MM.1S (cell line): ENCODE data around the gene TMEM254.

Experiments used
- DNase-seq: peaks from one replicate; pipeline ENCODE4 v3.0.0-alpha.2; 2015
- H2AFZ ChIP-seq: fragments of 300-600 bp; sonication (generic); 2 replicates; pipeline ENCODE4 v1.6.0; 2016; ENCODE audit warnings: antibody characterized with exemption, low read length
- H3F3A ChIP-seq: fragments of 300-600 bp; sonication (generic); 2 replicates; pipeline ENCODE4 v1.6.1; 2016; ENCODE audit warnings: mild to moderate bottlenecking, antibody characterized with exemption, low read length, moderate library complexity, mixed read lengths; ENCODE audit not compliant: insufficient read depth
- H3K27ac ChIP-seq: fragments of 300-600 bp; sonication (generic); 2 replicates; pipeline ENCODE4 v1.5.1; 2016; ENCODE audit warnings: mild to moderate bottlenecking, low read length
- H3K27me3 ChIP-seq: fragments of 300-600 bp; sonication (generic); replicated peaks from 2 replicates; pipeline ENCODE4 v1.6.0; 2016; ENCODE audit warnings: low read length; ENCODE audit not compliant: insufficient read depth
- H3K36me3 ChIP-seq: fragments of 300-600 bp; sonication (generic); replicated peaks from 2 replicates; pipeline ENCODE4 v1.6.1; 2016; ENCODE audit warnings: mild to moderate bottlenecking, low read length, mixed read lengths; ENCODE audit not compliant: insufficient read depth
- H3K4me1 ChIP-seq: fragments of 300-600 bp; sonication (generic); 2 replicates; pipeline ENCODE4 v1.6.1; 2016; ENCODE audit warnings: low read length, mixed read lengths
- H3K4me2 ChIP-seq: fragments of 300-600 bp; sonication (generic); 2 replicates; pipeline ENCODE4 v1.6.0; 2016; ENCODE audit warnings: low read depth, low read length
- H3K4me3 ChIP-seq: fragments of 300-600 bp; sonication (generic); 2 replicates; pipeline ENCODE4 v1.5.1; 2016; ENCODE audit warnings: low read length, mixed read lengths
- H3K79me2 ChIP-seq: fragments of 300-600 bp; sonication (generic); 2 replicates; pipeline ENCODE4 v1.6.1; 2016; ENCODE audit warnings: mixed run types, low read length, mixed read lengths
- H3K9ac ChIP-seq: fragments of 300-600 bp; sonication (generic); 2 replicates; pipeline ENCODE4 v1.6.1; 2016; ENCODE audit warnings: low read length, mixed read lengths
- H3K9me2 ChIP-seq: fragments of 300-600 bp; sonication (generic); replicated peaks from 2 replicates; pipeline ENCODE4 v1.6.1; 2016; ENCODE audit warnings: mild to moderate bottlenecking, low read length, mixed read lengths; ENCODE audit not compliant: insufficient read depth
- H3K9me3 ChIP-seq: fragments of 300-600 bp; sonication (generic); replicated peaks from 2 replicates; pipeline ENCODE4 v1.6.1; 2016; ENCODE audit warnings: mild to moderate bottlenecking, low read length, mixed read lengths; ENCODE audit not compliant: insufficient read depth
- H4K20me1 ChIP-seq: fragments of 300-600 bp; sonication (generic); 2 replicates; pipeline ENCODE4 v1.6.1; 2016; ENCODE audit warnings: mild to moderate bottlenecking, low read length, moderate library complexity, mixed read lengths; ENCODE audit not compliant: insufficient read depth
- CTCF ChIP-seq: fragments of 300-600 bp; sonication (generic); IDR thresholded peaks from 2 replicates; pipeline ENCODE4 v1.5.1; 2016; ENCODE audit warnings: antibody characterized with exemption, low read length, mixed read lengths
- EZH2 ChIP-seq: fragments of 300-600 bp; sonication (generic); optimal IDR thresholded peaks from 2 replicates; pipeline ENCODE3; 2017; ENCODE audit warnings: low read depth, mild to moderate bottlenecking, antibody characterized with exemption, low read length, mixed read lengths
- EZH2phosphoT487 ChIP-seq: fragments of 300-600 bp; sonication (generic); IDR thresholded peaks from 2 replicates; pipeline ENCODE4 v1.6.1; 2018; ENCODE audit warnings: antibody characterized with exemption, low read length

Gene TMEM254

GRCh38 chr10:80055760-80056159 is 22.7 kb upstream of the TMEM254 start:
- TF ChIP-seq CTCF: no peak
- TF ChIP-seq EZH2phosphoT487: no peak
- no peak for TF ChIP-seq EZH2

GRCh38 chr10:80057171-80057570 is 21.3 kb upstream of the TMEM254 start:
- no peak for DNase-seq
- Histone ChIP-seq H3K27me3 (no peaks in the 10 kb centered on the region), H3K9me2 (no peaks in the 10 kb centered on the region), H3K79me2 (no peaks in the 10 kb centered on the region), H3K4me1 (no peaks in the 10 kb centered on the region), H3K4me3 (no peak overlapping the region), H3K9ac (no peak overlapping the region), H2AFZ (no peak overlapping the region), H3K27ac (no peak overlapping the region), H3F3A (no peaks in the 10 kb centered on the region), H3K36me3 (no peaks in the 10 kb centered on the region), H3K4me2 (no peak overlapping the region), H3K9me3 (no peaks in the 10 kb centered on the region), H4K20me1 (no peaks in the 10 kb centered on the region)
- TF ChIP-seq EZH2 (no peak), CTCF (no peak), EZH2phosphoT487 (no peak)

More at GRCh38 chr10:80055760-80056159, 22.7 kb upstream of the TMEM254 start:
- H3K27me3 ChIP-seq: no peaks in the 10 kb centered on the region
- no peaks in the 10 kb centered on the region for H3K9me2 ChIP-seq
- no peaks in the 10 kb centered on the region for H3F3A ChIP-seq
- H3K9ac ChIP-seq: no peak overlapping the region
- no peak overlapping the region for H3K27ac ChIP-seq
- no peaks in the 10 kb centered on the region for H3K79me2 ChIP-seq
- H3K4me1 ChIP-seq: no peaks in the 10 kb centered on the region
- no peak overlapping the region for H3K4me2 ChIP-seq
- H3K9me3 ChIP-seq: no peaks in the 10 kb centered on the region
- no peaks in the 10 kb centered on the region for H3K36me3 ChIP-seq
- no peaks in the 10 kb centered on the region for H4K20me1 ChIP-seq
- no peak overlapping the region for H3K4me3 ChIP-seq
- DNase-seq: no peak
- H2AFZ ChIP-seq: no peak overlapping the region

DNA sequence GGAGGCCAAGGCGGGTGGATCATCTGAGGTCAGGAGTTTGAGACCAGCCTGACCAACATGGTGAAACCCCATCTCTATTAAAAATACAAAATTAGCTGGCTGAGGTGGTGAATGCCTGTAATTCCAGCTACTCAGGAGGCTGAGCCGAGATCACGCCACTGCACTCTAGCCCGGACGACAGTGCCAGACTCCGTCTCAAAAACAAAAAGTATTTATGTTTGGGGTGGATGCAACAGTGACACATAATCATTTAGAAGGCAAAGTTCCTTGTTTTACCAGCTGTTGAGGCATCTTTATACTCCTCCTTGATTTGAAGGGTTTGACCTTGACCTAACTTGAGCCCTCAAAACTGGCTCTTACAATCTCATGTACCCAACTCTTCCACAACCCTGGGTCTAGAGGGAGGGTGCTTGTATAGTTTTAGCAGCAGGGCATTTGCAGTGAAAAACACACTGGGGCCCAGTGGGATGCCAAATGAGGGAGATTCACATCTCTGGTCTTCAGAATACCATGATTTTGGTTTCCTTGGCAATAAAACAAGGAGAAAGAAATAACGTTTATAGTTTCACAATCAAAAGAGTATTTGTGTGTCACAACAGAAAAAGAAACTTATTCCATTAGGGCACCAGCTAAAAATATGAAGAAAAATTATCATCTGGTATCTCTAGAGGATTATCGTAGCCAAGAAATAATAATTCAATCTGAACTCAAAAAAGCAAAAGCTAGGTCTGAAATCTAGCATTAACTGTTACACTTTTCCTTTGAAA is 14.2 kb upstream of the TMEM254 start:
- no peak overlapping the region for H3K4me2 ChIP-seq
- DNase-seq: no peak
- H3K4me1 ChIP-seq: no peaks in the 10 kb centered on the region
- no peaks in the 10 kb centered on the region for H4K20me1 ChIP-seq
- no peak overlapping the region for H2AFZ ChIP-seq
- no peaks in the 10 kb centered on the region for H3K27me3 ChIP-seq
- H3K4me3 ChIP-seq: no peak overlapping the region
- no peaks in the 10 kb centered on the region for H3K9me2 ChIP-seq
- no peaks in the 10 kb centered on the region for H3K79me2 ChIP-seq
- H3K27ac ChIP-seq: no peak overlapping the region
- no peak overlapping the region for H3K9ac ChIP-seq
- no peaks in the 10 kb centered on the region for H3K36me3 ChIP-seq
- H3K9me3 ChIP-seq: no peaks in the 10 kb centered on the region
- TF ChIP-seq EZH2: no peak
- TF ChIP-seq EZH2phosphoT487: no peak
- no peak for TF ChIP-seq CTCF
- H3F3A ChIP-seq: no peaks in the 10 kb centered on the region
